CD4-positive, alpha-beta T cell treated with Interleukin-15 for 1 hour (primary cell): ENCODE results near the gene CADPS.
"Not testable (repeated sequence)": the region's sequence is repeated elsewhere in the genome, so short reads cannot be mapped to it uniquely, and the experiment has no call there.

Experiments
- DNase-seq: peaks from one replicate; pipeline ENCODE4 v3.0.0-alpha.2; 2020

Gene CADPS

GRCh38 chr3:62585861-62586260, 289.4 kb downstream of the CADPS start:
- no peak for DNase-seq

- no peak for DNase-seq
Observed at GRCh38 chr3:62584636-62585035, 290.6 kb downstream of the CADPS start.

GRCh38 chr3:62582495-62583172, 292.6 kb downstream of the CADPS start:
- no peak for DNase-seq

GRCh38 chr3:62580485-62580884, 294.7 kb downstream of the CADPS start:
- DNase-seq = not testable (repeated sequence)

GRCh38 chr3:62577153-62577552, 298.1 kb downstream of the CADPS start:
- DNase-seq = no peak

- no peak for DNase-seq
Observed at GRCh38 chr3:62574266-62574898, 300.8 kb downstream of the CADPS start.

GRCh38 chr3:62571916-62572315, 303.3 kb downstream of the CADPS start:
- DNase-seq = no peak

- no peak for DNase-seq
Observed at GRCh38 chr3:62570888-62571287, 304.3 kb downstream of the CADPS start.

- no peak for DNase-seq
Observed at GRCh38 chr3:62569609-62570008, 305.6 kb downstream of the CADPS start.

GRCh38 chr3:62567097-62568021, 307.9 kb downstream of the CADPS start:
- DNase-seq = no peak

GRCh38 chr3:62566022-62566557, 309.1 kb downstream of the CADPS start:
- DNase-seq = no peak

- no peak for DNase-seq
Observed at GRCh38 chr3:62562596-62562995, 312.6 kb downstream of the CADPS start.

- DNase-seq = no peak
Observed at GRCh38 chr3:62562017-62562416, 313.2 kb downstream of the CADPS start.

GRCh38 chr3:62559831-62560445, 315.3 kb downstream of the CADPS start:
- no peak for DNase-seq

- no peak for DNase-seq
Observed at GRCh38 chr3:62558549-62559112, 316.6 kb downstream of the CADPS start.

- DNase-seq = no peak
Observed at GRCh38 chr3:62557983-62558382, 317.2 kb downstream of the CADPS start.

GRCh38 chr3:62557450-62557849, 317.8 kb downstream of the CADPS start:
- DNase-seq = no peak

GRCh38 chr3:62556121-62556815, 318.9 kb downstream of the CADPS start:
- DNase-seq = no peak

- no peak for DNase-seq
Observed at GRCh38 chr3:62554264-62554799, 320.9 kb downstream of the CADPS start.

GRCh38 chr3:62553811-62554210, 321.4 kb downstream of the CADPS start:
- no peak for DNase-seq

GRCh38 chr3:62551556-62551955, 323.7 kb downstream of the CADPS start:
- DNase-seq = no peak

- DNase-seq = no peak
Observed at GRCh38 chr3:62550439-62550838, 324.8 kb downstream of the CADPS start.
